Endodermal cell (in vitro differentiated cells): ENCODE results near the gene ADCY3. TPM values are rescaled to one million over a fixed set of nuclear protein-coding genes. Genes with fewer than 3 reads are reported as not detected.
A peak's percentile ranks its signal among the peaks of the same experiment; 100 is the strongest.

Experiments
- DNase-seq: peaks from one replicate; pipeline ENCODE4 v3.0.0-alpha.2; 2017
- H3K27ac ChIP-seq: 2 replicates; pipeline ENCODE4 v1.5.1; 2013; ENCODE audit warnings: mild to moderate bottlenecking, low read depth, low read length, moderate library complexity
- H3K27me3 ChIP-seq: 2 replicates; pipeline ENCODE4 v1.6.1; 2013; ENCODE audit warnings: mild to moderate bottlenecking, low read length, moderate library complexity; ENCODE audit not compliant: insufficient read depth, control insufficient read depth, poor library complexity, severe bottlenecking
- H3K36me3 ChIP-seq: 2 replicates; pipeline ENCODE4 v1.7.0; 2013; ENCODE audit warnings: mild to moderate bottlenecking, low read length, moderate library complexity; ENCODE audit not compliant: control insufficient read depth, insufficient read depth
- H3K4me1 ChIP-seq: one replicate; pipeline ENCODE4 v1.7.0; 2013; ENCODE audit warnings: low read length; ENCODE audit not compliant: control insufficient read depth, insufficient read depth
- H3K4me3 ChIP-seq: 2 replicates; pipeline ENCODE4 v1.5.1; 2013; ENCODE audit warnings: mild to moderate bottlenecking, low read length, moderate library complexity
- H3K9ac ChIP-seq: 2 replicates; pipeline ENCODE4 v1.6.1; 2013; ENCODE audit warnings: mild to moderate bottlenecking, low read length, moderate library complexity; ENCODE audit not compliant: poor library complexity, severe bottlenecking; ENCODE audit errors: extremely low read depth
- H3K9me3 ChIP-seq: 2 replicates; pipeline ENCODE4 v1.6.1; 2013; ENCODE audit warnings: mild to moderate bottlenecking, low read length, moderate library complexity; ENCODE audit not compliant: control insufficient read depth
- H3K27ac Mint-ChIP-seq: 2 replicates; pipeline ENCODE4 v1.8.0; 2020; ENCODE audit warnings: mixed read lengths
- H3K27me3 Mint-ChIP-seq: 2 replicates; pipeline ENCODE4 v1.8.0; 2021; ENCODE audit warnings: mild to moderate bottlenecking, mixed read lengths; ENCODE audit not compliant: insufficient read depth
- H3K36me3 Mint-ChIP-seq: 2 replicates; pipeline ENCODE4 v1.8.0; 2020; ENCODE audit warnings: low read depth, mixed read lengths
- H3K4me1 Mint-ChIP-seq: 2 replicates; pipeline ENCODE4 v1.8.0; 2020; ENCODE audit warnings: mixed read lengths
- H3K4me3 Mint-ChIP-seq: 2 replicates; pipeline ENCODE4 v1.8.0; 2020; ENCODE audit warnings: mild to moderate bottlenecking, moderate library complexity, mixed read lengths
- H3K9me3 Mint-ChIP-seq: 2 replicates; pipeline ENCODE4 v1.8.0; 2020; ENCODE audit warnings: mild to moderate bottlenecking, mixed read lengths
- whole genome bisulfite sequencing, 2 experiments: methylation state at CpG; one replicate each; pipeline versions ENCODE4 v1.1.5 to v1.1.7; 2013; ENCODE audit warnings: missing lambda C conversion rate in 2 of 2, mixed read lengths in 1 of 2; ENCODE audit not compliant: insufficient coverage in 1 of 2, insufficient read length in 1 of 2; 5-methylcytosine and 5-hydroxymethylcytosine counted together
- total RNA-seq, 2 donors: library from RNA; stranded (reverse); fragmentation: NEBNext Ultra II Directional in 1 of 2; extraction: Animal tissue kit (Norgen Biotek cat#: 25700) in 1 of 2; gene quantifications; 2 replicates in 1 of 2; 3 replicates in 1 of 2; pipeline ENCODE4 v1.2.1, GENCODE V29; 2021
- TF ChIP-seq, protein P1 (sequence below): fragments of 200-600 bp; sonication (generic); conservative IDR thresholded peaks from 2 replicates; pipeline ENCODE4 v1.5.0; 2021; ENCODE audit warnings: antibody characterized with exemption, mild to moderate bottlenecking

Gene ADCY3
- total RNA-seq, 2 donors from 2014 or later, result 29.8 to 41.2 TPM

DNA sequence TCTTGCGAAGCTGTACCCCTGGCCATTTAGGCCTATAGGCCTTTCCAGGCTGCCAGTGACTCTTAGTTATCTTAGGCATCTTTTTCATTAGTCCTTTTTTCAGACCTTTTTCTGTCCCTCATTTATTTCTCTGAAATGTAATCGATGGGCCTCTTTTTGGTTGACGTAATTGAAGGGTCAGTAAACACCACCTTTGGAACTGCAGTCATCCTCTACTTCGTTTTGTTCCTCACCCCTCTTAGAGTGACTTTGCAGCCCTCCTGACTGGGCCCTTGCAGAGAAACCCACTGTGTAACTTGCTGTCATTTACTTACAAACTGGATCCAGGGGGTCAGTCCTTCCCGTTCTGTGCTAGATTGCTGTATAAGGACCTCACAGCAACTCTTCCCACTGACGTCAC lies 103.6 kb downstream of the ADCY3 start:
- DNase-seq, result peak; percentile 27
- Histone ChIP-seq H3K36me3 (peaks cover 86% of the 10 kb centered on the region), H3K9ac (no peak overlapping the region), H3K4me3 (no peak overlapping the region), H3K9me3 (no peaks in the 10 kb centered on the region), H3K4me1 (no peaks in the 10 kb centered on the region), H3K27me3 (no peaks in the 10 kb centered on the region), H3K27ac (no peak overlapping the region)
- H3K9me3 Mint-ChIP-seq, result peaks cover 2% of the 10 kb centered on the region
- H3K36me3 Mint-ChIP-seq, result peaks cover 73% of the 10 kb centered on the region
- no peaks in the 10 kb centered on the region for H3K27me3 Mint-ChIP-seq
- 95 to 96% methylated on average over 4 to 6 of the region's 6 CpGs for whole genome bisulfite sequencing, 2 experiments
- H3K4me3 Mint-ChIP-seq, result no peak overlapping the region
- peaks cover 16% of the 10 kb centered on the region for H3K4me1 Mint-ChIP-seq
- no peak overlapping the region for H3K27ac Mint-ChIP-seq
- TF ChIP-seq, protein P1, sequence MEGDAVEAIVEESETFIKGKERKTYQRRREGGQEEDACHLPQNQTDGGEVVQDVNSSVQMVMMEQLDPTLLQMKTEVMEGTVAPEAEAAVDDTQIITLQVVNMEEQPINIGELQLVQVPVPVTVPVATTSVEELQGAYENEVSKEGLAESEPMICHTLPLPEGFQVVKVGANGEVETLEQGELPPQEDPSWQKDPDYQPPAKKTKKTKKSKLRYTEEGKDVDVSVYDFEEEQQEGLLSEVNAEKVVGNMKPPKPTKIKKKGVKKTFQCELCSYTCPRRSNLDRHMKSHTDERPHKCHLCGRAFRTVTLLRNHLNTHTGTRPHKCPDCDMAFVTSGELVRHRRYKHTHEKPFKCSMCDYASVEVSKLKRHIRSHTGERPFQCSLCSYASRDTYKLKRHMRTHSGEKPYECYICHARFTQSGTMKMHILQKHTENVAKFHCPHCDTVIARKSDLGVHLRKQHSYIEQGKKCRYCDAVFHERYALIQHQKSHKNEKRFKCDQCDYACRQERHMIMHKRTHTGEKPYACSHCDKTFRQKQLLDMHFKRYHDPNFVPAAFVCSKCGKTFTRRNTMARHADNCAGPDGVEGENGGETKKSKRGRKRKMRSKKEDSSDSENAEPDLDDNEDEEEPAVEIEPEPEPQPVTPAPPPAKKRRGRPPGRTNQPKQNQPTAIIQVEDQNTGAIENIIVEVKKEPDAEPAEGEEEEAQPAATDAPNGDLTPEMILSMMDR, result no peak

DNA sequence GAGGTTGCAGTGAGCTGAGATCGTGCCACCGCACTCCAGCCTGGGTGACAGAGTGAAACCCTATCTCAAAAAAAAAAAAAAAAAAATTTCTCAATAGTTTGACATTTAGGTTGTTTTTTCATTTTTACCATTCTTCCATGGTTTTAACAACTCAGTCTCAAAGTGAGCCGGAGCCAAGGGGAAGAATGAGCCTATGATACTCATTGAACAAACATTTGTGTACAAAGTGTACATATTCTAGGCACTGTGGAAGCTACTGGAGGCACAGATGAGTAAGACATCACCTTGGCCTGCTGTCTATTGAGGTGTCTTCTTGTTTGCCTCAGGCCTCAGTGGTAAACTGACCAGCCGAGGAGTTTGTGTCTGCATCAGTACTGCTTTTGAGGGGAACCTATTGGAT lies 104.9 kb downstream of the ADCY3 start:
- H3K9me3 Mint-ChIP-seq, result peaks cover 2% of the 10 kb centered on the region
- peaks cover 64% of the 10 kb centered on the region for H3K36me3 Mint-ChIP-seq
- no peaks in the 10 kb centered on the region for H3K4me1 ChIP-seq
- H3K27me3 ChIP-seq, result no peaks in the 10 kb centered on the region
- no peaks in the 10 kb centered on the region for H3K27me3 Mint-ChIP-seq
- TF ChIP-seq, protein P1, result no peak
- no peak overlapping the region for H3K4me3 Mint-ChIP-seq
- H3K9me3 ChIP-seq, result peaks cover 5% of the 10 kb centered on the region
- H3K9ac ChIP-seq, result no peak overlapping the region
- 97 to 100% methylated on average over 1 to 4 of the region's 4 CpGs for WGBS, 2 experiments
- H3K27ac ChIP-seq, result no peak overlapping the region
- H3K4me3 ChIP-seq, result no peak overlapping the region
- H3K27ac Mint-ChIP-seq, result no peak overlapping the region
- peaks cover 79% of the 10 kb centered on the region for H3K36me3 ChIP-seq
- DNase-seq, result peak; percentile 16
- H3K4me1 Mint-ChIP-seq, result peaks cover 6% of the 10 kb centered on the region

DNA sequence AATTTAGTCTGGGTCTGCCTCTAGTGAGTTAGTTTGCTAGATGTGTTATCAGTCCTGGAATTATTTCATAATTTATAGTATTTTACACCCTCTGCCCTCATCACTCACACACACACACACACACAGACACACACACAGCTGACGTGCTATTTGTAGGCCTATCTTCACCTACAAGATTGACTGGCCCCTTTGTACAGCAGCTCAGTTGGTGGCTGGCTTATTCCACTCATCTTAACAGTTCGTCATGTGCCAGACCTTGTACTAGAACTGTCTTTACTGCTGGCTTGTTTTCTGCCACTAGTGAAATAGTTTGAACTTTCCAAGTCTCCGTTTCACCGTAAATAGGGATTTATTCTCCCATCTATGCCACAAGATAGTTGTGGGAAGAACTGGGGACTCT lies 105.5 kb downstream of the ADCY3 start:
- H3K36me3 ChIP-seq, result peaks cover 83% of the 10 kb centered on the region
- peak; percentile 10 for DNase-seq
- no peak overlapping the region for H3K4me3 ChIP-seq
- no peak overlapping the region for H3K4me3 Mint-ChIP-seq
- 95 to 100% methylated on average over 2 to 4 of the region's 4 CpGs for WGBS, 2 experiments
- H3K9ac ChIP-seq, result no peak overlapping the region
- no peak overlapping the region for H3K27ac ChIP-seq
- H3K4me1 Mint-ChIP-seq, result peaks cover 6% of the 10 kb centered on the region
- H3K4me1 ChIP-seq, result no peaks in the 10 kb centered on the region
- peaks cover 63% of the 10 kb centered on the region for H3K36me3 Mint-ChIP-seq
- no peak overlapping the region for H3K27ac Mint-ChIP-seq
- no peaks in the 10 kb centered on the region for H3K27me3 ChIP-seq
- H3K9me3 ChIP-seq, result peaks cover 9% of the 10 kb centered on the region
- H3K27me3 Mint-ChIP-seq, result no peaks in the 10 kb centered on the region
- H3K9me3 Mint-ChIP-seq, result peaks cover 2% of the 10 kb centered on the region
- TF ChIP-seq, protein P1, result no peak
